Fibroblast of peridontal ligament (primary cell): ENCODE data around the gene PAX5.

ENCODE experiments used
- DNase-seq: peaks from one replicate; pipeline ENCODE4 v3.0.0-alpha.2; 2010; ENCODE audit errors: extremely low read depth

Gene PAX5

DNA sequence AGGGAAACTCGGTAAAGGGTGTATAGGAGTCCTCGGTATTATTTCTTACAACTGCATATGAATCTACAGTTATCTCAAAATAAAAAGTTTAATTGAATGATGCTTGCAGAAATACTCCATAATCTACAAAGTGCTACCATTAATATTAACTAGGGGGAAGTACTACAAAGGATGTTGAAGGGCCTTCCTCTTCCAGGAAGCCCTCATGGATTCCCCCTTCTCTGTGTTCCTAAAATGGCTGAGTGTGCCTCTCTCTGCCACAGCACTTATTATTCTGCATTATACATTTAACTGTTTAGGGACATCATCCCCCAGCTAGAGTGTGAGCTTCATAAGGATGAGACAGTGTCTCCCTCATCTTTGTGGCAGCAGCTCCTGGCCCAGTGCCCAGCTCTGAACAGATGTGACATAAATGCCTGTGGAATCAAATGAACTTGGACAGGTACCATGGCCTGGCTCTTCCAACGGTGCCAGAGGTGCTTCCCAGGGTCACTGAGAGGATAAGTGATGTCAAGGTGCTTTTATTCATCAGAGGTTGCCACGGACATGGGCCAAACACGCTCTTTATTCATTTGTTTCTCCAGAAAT is 99.5 kb downstream of the PAX5 start:
- no peak for DNase-seq

DNA sequence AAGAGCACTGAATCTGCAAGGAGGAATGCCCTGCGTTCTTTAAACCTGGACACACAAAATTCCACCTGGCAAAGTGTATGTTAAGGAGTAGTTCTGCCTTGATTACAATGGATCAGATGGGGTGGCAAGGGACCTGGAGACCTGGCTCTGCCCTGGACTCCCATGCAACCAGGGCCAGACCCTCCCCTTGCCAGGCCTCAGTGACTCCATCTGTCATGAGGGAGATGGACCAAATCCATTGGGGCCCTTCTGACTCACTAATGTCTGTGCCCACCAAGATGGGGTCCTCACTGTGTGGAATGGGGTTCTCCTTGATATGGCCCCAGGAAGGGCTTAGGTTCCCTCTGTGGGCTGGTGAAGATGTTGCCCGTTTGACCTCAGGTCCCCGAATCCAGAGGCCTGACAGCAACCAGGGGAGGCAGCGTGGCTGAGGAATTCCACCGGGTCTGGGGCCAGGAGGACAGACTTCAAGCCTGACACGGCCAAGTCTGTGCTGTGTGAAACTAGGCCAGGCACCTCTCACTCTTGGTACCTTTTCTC is 100.3 kb downstream of the PAX5 start:
- DNase-seq = no peak

DNA sequence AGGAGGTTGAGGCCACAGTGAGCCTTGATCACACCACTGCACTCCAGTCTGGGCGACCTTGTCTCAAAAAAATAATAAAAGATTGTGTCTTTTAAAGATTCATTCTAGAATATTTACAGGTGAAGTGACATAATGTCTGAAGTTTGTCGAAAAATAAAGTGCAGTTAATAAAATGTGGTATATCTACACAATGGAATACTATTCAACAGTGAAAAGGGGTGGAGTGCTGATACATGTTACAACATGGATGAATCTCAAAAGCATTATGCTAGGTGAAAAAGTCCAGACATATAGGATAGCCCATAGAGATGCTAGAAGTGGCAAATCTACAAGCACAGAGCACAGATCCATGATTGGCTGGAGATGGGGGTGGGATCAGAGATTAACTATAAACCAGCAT is 101.9 kb downstream of the PAX5 start:
- no peak for DNase-seq

DNA sequence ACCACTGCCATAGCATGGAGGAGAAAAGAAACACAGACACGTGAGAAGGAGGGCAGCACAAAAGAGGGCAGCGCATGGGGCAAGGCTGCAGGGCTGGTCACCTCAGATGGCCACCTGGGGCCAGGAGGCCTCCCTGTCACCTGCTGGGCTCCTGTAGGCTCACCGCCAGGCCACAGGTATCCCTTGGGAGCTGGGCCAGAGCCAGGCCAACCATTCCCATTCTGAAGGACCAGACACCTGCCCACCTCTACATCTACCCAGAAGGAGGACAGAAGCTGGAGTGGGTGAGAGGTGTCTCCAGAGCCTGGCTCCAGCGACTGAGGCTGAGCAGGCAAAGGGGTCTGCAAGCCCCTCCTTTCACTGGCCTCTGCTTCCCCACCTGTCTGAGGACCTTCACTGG is 103.1 kb downstream of the PAX5 start:
- DNase-seq = no peak

DNA sequence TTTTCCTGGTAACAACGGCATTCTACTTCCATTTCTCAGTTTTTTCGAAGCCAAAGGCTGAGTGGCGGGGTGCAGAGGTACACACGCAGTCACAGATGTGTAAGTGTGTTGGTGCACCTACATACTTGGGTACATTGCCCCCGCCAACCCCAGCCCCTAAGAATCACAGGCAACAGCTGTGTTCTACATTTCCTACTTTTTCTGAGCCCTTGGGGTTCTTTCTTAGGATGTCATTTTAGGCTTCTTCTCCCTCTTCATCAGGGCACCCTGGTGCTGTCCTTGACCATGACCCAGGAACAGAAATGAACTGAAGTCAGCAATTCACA is 104.8 kb downstream of the PAX5 start:
- no peak for DNase-seq

DNA sequence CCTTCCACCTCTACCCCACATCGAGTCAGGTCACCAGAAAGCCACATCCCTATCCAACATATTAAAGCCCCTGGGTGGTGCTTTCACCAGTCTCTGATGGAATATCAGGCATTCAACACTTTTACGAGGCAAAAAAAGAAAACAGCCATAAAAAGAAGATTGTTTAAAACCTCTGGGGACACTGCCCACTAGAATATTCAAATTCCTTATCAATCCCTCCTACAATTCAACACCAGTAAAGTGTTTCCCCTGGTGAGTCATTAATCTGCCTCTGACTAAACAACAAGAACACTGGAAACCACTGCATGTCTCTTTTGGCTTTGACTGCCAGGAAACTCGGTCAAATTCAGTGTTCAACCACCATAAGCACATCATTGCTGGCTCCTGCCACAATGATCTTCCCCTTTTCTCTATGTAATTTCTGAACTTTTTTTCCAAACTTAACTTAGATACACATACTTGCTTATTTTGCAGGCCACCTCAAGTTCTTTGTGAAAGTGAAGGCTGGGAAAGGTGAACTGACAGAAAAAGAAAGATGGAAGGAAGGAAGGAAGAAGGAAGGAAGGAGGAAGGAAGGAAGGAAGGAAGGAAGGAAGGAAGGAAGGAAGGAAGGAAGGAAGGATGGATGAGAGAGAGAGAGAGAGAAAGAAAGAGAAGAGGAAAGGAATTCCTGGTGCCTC is 105.3 kb downstream of the PAX5 start:
- DNase-seq = peak; percentile 38

DNA sequence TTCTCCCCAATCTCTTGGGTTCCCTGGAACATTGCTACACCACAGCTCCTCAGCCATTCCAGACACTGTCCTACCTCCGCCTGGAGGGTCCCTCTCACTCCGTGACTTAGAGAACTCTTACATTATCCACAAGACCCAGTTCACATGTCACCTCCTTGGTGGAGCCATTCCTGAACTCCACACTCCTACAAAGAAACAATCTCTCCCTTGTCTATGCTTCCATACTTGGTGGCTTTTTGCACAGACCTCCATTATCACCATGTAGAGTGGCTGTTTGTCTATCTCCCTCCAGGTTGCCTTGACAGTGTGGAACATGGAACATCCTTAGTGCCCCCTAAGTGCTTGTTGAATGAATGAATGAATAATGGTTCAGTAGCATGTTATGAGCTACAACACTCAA is 105.9 kb downstream of the PAX5 start:
- DNase-seq = no peak

DNA sequence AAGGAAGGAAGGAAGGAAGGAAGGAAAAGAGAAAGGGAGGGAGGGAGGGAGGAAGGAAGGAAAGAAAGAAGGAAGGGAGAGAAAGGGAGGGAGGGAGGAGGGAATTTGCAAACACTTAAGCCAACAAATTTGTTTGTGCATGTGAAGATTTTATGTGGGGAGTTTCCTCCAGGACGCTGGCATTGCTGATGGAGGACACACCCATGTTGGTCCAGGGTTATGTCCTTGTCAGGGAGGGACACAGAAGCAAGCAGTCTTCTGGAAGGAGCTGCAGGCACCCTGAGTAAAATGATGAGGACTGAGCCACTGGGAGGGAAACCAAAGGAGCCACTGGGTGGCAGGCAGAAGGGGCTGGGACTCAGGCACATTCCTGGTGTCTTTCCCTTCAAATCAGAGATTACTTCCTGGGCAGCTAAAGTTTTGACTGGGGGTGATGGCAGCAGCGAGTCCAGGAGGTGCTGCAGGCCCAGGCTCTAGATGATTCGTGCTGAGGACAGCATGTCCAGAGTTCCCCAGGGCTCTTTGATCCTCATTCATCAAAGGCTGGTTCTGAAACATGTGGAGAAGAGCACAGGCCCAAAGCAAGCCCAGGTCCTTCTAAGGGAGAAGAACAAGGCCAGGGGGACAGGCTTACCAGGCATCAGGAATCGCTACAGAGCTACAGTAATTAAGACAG is 109.2 kb downstream of the PAX5 start:
- DNase-seq = no peak

DNA sequence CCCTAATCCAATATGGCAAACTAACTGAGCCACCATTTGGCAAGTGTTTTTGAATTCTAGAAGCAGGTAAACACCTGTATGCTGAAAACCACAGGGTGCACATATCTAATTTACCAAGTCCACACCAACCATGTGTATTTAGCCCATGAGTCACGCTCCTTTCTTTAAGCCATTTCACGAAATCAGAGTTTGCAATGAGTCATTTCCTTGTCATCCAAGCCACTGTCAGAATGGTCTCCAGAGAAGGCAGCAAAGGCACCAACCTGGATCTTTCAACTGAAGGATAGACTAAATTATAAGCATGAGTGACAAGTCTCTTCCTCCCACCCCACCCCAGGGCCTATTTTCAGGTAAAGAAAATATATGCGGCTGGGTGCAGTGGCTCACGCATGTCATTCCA is 110.0 kb downstream of the PAX5 start:
- peak; percentile 45 for DNase-seq

DNA sequence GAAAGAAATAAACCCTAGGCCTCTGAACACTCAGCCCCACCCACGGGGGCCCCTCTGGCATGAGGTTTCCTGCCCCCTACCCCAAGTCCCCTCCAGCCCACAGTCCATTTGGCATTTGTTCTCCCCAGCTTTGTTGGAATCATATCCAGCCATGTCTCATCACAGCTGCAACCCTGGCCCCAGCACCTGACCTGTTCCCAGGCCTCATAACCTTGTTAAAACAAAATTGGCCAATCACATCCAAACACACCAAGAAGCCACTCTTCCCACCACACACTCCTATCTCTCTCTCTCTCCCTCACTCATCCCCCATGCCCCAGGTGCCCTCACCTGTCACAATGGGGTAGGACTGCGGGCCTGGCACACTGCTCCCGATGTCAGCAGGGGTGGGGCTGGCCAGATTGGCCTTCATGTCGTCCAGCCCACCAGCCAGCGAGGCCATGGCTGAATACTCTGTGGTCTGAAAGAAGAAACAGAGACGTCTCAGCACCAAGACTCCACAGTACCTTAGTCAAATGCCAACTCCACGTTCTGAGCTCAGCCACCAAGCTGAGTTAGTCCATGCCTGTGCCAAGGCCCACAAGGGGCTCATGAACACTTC is 110.9 kb downstream of the PAX5 start:
- no peak for DNase-seq

DNA sequence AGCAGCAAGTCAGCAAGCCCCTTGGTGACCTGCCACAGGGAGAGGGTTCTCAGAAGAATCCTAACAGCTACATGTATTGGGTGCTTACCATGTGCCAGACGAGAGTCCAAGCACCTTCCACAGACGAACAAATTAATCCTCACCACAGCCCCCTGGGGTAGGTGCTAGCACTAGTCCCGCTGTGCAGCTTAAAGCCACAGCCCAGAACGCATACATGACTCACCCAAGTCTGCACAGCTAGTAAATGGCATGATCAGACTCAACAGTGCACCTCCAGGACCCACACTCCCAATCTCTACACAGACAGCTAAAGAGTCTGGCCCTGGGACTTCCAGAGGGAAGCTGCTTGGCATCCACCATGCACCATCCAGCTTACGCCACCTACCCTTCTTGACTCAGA is 111.5 kb downstream of the PAX5 start:
- DNase-seq = no peak

DNA sequence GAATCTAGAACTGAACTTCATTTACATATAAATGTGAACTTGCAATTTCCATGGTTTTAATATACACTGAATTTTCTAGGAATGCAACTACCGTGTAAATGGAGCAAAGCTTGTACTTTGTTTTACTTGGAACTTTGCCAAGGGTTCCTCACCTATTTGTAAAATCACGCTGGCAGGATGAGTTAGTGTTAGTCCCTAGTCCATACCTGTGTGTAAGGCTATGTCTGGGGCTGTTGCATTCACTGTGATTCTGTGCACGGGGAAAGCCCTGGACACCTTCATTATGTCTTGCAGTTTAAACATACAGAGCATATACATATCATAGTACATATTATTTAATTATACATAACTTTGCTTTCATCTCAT is 119.9 kb downstream of the PAX5 start:
- DNase-seq = no peak

DNA sequence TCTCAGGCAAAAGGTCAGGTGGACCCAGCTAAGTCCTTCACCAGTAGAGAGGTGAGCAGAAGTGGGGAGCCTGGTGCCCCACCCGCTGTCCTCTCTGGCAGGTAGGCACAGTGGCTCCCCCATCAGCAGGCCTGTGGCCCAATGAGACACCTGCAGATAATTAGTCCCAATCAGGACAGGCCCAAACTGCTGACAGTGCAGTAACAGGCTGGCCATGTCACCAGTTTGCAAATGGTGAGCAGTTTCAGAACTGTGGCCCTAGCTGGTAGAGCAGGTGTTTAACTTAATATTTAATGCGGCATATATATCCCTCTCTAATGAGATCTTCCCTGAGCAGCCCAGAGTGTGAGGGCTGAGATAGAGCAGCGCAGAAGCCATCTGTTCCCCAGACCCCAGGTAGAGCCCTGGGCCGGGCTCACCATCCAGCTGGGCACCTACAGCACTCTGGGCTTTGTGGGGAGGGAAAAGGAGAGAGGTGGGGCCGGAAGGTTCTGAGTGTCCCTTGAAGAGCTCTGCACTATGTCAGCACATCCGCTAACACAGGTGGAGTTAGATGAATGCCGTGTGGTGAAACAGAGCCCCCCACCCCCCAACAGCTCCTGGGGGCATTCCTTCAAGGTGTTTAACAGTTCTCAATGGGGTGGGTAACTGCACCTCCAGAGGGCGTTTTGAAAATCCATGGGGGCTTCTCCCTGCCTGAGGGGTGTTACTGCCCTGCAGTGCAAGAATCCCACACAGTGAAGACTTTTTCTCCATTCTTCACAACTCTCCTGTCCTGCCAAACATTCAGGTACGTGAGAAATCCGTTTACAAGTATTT is 120.5 kb downstream of the PAX5 start:
- no peak for DNase-seq

DNA sequence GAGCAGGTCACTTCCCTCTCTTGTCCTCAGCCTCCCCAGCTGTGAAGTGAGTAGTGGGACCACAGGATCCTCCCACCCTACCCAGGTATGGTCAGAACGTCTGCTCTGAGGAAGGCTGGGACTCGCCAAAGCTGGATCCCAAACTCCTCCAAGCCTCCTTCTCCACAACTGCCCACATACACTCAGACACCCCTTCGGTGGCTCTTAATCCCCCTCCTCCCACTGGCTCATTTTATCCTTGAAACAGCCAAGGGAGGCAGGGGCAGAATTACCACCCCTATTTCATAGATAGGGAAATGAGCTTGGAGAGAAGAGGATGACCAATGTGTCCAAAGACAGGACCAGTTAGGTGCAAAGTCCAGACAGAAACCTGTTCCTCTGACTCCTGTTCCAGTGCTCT is 121.4 kb downstream of the PAX5 start:
- no peak for DNase-seq

DNA sequence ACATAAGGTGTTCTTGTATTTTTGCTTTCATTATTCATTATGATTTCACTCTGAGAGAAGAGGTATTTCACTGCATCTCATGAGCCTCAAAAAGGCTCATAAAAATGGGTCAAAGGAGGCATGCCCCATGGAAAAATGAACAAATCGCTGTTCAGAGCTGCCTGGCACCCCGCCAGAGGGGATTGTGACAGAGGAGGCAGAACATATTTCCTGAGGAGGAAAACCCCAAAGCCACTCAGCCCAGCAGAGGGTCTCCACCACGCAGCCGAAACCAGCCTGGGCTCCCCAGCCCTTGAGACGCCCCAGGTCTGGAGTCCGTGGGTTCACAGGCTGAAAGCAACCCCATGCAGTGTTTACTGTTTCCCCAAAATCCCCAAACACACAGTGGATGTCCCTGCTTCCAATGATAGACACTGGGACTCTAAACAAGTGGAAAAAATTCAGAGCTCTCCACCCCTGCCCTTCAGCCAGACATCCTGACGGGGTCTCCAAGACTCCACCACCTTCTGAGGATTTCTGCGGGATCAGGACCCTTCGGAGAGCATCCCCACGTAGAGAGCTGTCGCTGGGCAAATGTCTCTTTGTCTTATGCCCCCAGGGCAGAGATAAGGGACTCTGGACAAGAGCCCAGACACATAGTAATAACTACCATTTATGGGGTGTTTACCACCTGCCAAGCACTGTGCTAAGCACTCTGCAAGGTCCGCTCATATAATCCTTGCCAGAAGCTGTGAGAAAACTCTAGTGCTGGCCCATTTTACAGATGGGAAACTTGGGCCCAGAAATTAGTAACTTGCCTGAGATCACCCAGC is 122.3 kb downstream of the PAX5 start:
- DNase-seq = no peak

DNA sequence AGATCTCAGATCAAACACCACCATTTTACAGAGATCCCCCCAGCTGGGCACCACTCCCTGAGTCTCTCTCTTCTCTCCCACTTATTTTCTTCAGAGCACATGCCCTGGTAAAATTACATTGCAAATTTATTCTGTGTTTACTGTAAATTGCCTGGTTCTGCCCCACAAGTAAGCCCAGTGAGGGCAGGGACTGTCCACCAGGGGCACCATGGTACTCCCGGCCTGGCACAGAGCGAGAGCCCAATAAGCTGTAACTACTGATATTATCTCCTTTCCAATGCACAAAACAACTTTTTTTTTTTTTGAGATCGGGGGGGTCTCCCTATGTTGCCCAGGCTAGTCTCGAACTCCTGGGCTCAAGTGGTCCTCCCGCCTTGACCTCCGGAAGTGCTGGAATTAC is 123.0 kb downstream of the PAX5 start:
- DNase-seq = no peak

DNA sequence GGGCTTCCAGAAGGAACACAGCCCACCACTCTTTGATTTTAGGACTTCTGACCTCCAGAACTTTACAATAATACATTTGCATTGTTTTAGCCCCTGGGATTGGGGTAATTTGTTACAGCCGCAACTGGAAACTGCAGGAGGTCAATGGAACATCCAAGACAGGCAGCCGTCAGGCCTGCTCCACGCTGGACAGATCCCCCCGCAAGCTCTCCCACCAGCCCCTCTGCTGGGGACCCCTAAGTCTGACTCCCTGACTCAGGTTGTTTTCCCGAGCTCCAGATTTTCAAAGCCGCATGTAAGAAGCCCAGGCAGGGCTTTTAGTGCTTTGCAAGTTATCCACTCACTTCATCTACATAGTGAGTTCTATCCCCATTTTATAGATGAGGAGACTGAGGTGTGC is 127.6 kb downstream of the PAX5 start:
- DNase-seq = no peak

DNA sequence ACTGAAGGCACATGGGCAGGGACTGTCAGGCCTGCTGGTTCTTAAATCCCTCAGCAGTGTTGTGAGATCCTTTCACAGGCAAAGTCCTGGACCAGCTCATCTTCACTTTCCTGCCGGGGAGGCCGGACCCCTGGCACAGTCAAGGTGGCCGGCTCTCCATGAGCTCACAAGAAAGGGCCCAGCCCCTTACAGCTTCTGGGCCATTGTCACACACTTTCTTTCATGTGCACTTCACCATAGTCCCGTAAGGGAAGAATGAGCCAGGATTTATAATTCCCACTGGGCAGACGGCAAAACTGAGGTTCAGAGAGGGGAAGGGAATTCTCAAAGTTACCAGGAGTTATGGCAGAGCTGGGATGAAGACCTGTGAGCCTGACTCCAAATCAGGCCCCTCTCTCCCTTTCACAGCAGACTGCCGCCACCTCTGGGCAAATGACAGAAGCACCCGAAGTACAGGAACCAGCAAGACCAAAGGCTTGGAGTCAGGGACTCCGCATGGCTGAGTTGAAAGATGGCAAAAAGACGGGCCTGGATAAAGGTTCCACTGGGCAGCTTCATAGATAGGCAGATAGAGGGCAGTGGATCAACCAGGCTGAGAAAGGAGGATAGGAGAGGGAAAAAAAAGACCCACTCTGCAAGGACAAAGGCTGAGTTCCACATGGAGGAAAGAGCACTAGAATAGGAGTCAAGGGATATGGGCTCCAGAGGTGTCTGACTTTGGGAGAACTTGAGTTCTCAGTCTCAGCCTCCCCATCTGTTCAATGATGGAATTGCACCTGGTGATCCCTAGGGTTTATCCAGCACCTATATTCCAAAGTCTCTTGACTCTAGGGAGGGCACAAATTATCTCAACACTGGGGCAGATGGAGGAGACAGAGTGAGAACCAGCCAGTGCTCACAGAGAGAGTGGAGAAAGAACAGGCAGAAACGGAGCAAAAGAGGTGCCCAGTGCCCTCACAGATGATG is 128.7 kb downstream of the PAX5 start:
- DNase-seq = no peak

DNA sequence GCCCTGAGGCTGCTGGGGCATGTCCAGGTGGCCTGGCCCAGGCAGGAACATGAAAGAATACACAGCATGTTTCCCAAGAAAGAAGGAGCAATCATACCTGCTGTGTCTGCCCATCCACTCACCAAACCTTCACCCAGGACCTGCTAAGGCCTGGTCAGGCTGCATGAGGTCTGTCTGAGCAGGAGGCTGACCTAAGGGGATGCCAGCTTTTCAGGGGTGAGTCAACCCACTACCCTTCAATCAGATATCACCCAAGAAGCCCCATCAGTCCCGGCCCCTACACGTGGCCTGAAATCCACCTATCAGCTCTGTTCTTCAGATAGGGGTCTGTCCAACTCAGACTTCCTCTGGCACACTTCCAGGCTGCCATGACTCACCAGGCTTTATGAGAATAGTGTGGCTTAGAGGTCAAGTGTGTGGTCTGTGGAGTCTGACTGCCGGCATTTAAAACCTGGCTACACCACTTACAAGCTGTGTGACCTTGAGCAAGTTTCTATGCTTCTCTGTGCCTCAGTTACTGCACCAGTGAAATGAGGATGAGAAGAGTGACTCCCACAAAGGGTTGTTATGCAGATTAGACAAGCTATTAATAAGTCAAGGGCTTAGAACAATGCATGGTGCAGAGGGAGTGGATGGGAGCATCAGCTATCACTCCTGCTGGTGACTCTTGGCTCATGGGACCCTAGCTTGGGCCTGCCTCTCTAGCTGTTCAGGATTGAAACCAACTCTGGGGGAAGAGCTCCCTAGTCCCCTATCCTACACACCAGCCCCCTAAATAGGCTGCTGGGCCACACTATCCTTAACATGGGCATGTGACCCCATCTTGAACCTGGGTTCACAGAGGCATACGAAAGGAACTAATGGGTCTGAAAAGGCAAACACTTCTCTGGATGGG is 130.3 kb downstream of the PAX5 start:
- peak; percentile 13 for DNase-seq
